Measurements from ENCODE around the gene ZNF697.
"Not testable (repeated sequence)": the region's sequence is repeated elsewhere in the genome, so short reads cannot be mapped to it uniquely, and the experiment has no call there.

Gene ZNF697

DNA sequence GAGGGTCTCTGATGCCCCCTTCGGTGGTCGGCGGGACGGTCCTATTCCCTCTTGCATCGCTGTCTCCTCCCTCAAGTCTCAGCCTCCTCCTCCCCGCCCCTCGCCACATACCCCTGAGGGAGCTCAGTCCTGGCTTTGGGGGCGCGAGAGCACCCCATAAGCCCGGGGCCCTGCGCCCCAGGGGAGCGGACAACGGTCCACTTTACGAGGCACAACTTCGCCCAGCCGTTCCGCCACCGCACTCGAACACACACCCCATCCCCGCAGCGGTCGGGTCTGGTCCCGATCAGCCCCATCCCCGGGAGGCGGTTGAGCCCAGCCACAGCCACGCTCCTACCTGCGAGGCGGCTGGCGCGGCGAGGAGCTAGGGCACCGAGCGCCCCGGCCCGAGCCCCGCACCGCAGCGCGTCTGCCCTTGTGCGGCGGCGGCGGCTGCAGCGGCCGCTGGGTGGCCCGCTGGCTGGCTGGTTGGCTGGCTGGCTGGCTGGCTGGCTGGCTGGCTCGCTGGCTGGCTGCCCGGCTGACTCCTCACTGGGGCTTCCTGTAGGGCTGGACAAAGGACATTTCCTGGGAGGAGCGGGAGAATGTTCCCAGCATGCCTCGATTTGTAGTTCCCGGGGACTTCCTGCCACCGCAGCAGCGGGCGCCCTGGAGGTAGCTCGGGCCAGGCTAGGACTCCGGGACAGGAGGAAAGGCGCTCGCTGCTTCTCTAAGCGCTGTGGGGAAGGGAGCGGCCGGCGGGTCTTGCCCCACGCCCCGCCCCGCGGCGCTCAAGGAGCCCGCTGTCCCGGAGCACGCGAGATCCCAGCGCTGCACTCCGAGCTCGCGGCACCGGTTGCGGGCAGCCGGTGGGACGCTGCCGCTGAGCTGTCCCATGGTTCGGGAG lies at the start of gene ZNF697:
Gene ZNF697 (minus strand): TSS at position 533 of the 886 bp plus-strand sequence. CDS start 22,166 bp downstream, outside the sequence.
- DNase-seq: peak; percentile 72 to 92

DNA sequence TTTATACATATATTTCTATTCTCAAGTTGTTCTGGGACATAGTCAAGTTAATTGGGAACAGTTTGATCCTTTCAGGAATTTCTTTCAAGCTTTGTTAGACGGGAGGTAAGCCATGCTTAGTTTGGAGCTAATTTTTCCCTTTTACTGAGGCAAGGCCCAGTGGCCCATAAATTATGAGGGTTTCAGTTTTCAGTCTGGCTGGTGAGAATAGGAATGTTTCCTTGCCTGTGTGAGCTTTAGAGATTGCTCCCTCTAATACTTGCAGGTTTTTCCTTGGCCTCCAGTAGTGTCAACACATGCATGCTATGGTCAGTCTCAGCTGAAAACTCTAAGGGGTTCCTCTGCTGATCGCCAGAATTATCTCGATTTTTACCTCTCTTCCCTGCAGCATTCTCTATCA lies 49.5 kb upstream of the ZNF697 start:
- no peak for DNase-seq

DNA sequence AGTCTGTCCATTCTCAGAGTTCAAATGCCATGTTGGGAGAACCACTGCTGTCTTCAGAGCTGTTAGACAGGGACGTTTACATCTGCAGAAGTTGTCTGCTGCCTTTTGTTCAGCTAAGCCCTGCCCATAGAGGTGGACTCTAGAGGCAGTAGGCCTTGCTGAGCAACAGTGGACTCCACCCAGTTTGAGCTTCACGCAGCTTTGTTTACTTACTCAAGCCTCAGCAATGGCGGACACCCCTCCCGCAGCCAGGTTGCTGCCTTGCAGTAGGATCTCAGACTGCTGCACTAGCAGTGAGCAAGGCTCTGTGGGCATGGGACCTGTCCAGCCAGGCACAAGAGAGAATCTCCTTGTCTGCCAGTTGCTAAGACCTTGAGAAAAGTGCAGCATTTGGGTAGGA lies 48.8 kb upstream of the ZNF697 start:
- DNase-seq: not testable (repeated sequence)

DNA sequence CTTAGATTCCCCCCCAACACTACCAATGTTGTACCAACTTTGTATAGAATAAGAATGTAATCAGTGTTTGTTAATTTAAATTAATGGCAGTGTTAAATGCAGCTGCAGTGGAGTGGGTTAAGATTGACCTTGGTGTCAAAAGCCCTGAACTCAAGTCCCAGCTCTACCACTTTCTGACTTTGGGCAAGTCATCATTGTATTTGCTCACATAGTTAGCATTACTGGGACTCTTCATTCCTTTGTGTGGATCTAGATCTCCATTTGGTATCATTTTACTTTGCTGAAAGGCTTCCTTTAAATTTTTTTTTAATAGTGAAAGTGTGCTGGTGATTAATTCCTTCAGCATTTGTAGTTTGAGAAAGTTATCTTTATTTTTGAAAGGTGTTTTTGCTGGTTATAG lies 41.4 kb upstream of the ZNF697 start:
- no peak for DNase-seq

DNA sequence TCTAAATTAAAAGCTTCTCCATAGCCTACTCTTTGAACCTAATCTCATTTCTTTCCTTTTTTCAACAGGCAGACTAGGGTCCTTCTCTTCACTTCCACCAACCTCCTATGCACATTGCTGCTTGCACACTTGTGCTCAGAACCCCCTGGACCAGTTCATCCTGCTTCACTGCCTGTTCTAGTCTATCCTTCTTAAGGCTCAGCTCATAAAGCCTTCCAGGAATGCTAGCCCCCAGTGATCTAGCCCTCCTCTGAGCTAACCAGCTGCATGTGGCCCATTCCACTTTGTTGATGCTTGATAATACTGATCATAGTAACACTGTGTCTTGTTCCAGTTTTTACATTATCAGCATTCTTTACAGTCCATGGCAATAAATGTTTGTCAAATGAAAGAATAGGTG lies 40.7 kb upstream of the ZNF697 start:
- DNase-seq: no peak

DNA sequence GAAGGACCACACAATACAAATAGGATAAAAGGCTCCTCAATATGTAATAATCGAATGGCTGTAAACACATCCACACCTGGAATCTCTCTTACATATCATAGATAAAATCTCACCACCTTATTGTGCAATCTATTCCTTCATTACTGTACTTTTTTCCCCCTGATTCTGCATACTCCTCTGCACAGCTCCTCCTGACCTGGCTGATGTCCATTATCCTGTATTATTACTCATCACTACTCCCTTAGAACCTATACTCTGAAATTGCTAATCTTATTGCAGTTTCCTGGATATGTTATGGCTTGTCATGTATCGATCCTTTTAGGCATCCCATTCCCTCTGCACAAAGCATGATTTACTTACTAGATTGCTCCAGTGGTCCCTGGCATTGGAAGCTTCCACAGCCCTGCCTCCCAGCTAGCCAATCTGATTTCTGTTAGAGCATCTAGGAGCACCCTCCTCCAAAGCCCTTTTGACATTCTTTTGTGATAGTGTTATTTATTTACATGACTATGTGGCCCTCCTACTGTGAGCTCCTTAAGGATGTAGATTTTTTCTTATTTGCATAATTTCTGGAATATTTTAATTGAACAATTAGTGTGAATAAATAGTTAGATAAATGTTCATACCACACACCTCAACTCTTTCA lies 39.5 kb upstream of the ZNF697 start:
- no peak for DNase-seq

DNA sequence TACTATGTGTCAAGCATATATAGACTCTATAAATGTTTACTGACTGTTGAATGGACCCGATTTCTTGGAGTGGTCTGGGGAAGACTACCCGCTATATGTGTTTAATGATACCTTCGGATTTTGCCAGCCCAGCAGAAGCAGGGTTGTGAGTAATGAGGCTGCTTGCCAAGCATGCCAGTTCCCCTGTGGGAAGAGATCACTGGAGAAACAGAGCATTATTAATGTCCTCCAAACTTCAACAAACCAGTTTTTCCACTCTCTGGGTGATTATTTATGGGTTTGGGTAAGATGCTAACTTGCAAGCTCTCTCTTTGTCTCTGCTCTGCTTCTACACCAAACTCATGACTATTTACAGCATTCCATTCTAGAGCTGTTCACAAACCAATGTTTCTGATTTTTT lies 38.6 kb upstream of the ZNF697 start:
- no peak for DNase-seq

DNA sequence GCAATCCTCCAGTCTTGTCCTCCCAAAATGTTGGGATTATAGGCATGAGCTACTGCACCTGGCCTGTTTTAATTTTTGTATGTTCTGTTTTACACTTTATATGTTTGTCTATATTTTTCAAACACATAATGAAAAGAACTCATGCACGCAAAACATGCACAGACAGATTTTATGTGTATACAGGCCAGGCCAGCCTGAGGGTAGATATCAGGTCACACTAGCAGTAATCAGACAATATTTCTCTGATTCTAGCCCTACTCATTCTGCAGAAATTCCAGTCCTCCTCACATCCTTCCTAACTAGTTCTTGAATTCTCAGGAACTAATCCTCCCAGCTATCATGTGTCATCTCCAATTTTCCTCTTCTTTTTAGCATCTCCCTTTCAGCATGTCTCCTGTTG lies 35.8 kb upstream of the ZNF697 start:
- no peak for DNase-seq

DNA sequence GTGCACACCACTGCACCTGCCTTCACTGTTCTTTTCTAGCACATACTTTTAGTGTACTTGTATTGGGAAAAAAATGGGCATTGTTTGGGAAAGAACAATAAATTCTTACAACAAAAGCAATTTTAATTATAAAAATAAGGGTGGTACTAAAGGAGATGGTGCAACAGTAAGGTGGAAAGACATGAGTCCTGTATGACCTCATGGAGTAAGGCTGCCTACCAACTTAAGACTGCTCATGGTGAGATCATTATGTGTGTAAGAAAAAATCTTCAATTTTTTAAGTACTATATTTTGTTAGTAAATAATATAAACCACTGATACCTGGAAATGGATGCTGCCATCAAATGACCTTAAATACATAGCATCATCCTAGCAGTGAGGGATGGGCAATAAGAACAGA lies 34.1 kb upstream of the ZNF697 start:
- no peak for DNase-seq

DNA sequence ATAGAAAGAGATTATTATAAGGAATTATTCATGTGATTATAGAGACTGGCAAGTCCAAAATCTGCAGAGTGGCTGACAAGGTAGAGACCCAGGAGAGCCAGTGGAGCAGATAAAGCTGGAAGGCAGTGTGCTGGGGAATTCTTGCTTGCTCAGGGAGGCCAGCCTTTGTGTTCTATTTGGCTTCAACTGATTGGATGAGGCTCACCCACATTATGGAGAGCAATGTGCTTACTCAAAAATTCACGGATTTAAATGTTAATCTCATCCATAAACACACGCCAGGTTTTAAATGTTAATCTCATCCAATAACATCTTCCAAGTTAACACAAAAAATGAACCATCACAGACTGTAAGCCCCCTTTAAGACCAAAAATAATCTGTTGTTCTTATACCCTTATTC lies 33.5 kb upstream of the ZNF697 start:
- no peak for DNase-seq

DNA sequence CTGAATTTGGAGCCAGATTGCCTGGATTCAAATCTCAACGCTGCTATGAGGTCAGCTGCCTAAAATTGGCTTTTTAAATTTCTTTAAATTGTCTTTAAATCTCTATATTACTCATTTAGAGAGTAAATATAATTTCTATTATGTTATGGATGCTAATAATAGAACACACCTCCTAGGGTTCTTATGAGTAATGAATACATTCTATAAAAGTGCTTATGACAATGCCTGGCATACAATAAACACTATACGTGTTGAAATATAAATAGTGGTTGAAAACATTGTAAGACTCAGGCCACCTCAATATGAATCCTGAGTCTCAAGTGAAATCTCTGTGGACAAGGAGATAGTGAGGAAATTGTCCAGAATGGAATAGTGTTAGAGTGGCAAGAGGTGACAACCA lies 32.7 kb upstream of the ZNF697 start:
- DNase-seq: no peak

DNA sequence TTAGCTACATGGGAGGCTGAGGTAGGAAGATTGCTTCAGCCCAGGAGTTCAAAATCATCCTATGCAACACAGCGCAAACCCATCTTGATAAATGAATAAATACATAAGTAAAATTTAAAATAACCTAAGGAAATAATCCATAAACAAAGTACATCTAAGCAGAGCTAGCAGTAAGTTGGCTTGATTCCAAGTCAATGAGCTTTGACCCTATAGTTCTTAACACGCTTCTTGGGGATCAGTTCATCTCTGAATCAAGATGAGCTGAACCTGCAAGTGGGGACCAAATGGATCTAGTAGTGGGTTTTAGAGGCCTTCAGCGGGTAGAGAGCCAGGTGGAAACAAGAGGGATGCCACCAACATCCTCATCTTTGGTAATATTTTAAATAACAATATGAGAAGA lies 32.1 kb upstream of the ZNF697 start:
- no peak for DNase-seq

DNA sequence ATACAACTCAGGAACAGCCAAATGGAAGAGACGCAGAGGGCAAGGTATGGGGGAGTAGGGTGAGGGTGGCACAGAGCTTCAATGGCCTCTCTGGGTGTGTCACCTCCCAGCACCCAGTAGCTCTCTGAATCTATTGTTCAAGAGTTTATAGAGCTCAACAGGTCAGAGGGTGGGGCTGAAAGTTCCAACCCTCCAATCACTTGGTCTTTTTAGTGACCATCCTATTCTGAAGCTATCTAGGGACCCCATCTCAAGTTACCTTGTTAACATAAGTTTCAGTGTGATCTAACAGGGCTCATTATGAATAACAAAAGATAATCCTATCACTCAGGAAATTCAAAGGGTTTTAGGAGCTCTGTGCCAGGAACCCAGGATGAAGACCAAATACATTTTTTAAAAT lies 31.2 kb upstream of the ZNF697 start:
- DNase-seq: no peak

DNA sequence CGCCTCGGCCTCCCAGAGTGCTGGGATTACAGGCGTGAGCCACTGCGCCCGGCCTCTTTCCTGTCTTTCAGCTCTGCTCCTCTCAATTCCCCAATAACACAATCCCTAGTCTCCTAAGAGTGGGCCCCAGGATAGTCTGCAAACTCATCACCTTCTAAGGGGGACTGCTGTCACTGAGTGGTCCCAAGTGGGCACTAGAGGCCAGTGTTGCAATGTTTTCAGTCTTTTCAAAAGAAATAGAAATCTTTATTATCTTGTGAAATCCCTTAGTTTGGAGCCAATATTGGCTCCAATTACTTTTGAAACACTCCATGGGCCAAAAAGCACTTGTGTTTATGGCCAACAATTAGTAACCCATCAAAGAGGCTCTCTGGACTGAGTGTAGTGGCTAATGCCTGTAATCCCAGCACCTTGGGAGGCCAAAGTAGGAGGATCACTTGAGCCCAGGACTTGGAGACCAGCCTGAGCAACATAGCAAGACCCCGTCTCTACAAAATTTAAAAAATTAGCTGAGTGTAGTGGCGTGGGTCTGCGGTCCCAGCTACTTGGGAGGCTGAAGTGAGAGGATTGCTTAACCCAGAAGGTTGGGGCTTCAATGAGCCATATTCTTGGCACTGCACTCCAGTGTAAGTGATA lies 28.6 kb upstream of the ZNF697 start:
- no peak for DNase-seq

DNA sequence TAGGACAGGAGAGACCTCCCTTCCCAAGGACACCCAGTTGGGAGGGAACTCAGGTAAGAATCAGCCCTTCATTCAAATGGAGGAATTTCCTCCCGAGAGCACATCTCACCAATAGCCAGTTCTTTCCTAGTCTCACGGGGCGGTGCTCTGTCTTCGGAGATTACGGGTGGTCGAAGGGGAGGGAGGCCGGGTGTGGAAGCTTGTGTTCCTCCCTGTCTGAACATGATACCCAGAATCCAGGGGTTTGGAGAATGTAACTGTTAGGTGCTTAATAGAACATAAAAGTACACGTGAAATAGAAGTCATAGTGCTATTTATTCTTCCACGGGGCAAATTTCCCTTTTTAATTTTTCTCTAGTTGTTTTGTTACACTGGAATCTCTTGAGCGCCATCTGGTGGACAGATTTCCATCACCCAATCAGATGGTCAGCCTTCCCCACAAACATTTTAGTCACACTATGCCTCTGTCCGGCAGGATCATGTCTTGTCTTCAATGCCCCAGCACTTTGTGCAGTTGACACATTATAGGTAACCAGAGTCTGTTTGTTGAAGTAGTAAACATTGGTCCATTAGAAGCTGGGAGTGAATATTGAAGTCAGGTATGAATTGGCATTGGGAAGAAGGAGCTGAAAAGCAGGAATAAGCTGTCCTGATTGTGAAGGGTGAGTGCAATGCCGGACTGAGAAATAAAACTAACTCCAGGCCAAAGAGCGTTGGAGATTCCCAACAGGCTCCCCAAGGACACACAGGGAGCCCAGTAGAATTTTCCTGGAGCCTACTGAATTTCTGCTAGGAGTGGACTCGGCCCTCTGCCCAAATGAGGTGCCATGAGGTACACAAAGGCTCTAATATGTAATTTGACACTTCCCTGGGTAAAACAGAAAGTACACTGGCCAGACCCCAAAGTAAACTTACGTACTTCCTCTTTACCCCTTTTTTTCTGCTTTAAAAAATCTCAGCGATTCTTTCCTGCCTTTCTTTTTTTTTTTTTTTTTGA lies 27.6 kb upstream of the ZNF697 start:
- DNase-seq: peak; percentile 11 to 53

DNA sequence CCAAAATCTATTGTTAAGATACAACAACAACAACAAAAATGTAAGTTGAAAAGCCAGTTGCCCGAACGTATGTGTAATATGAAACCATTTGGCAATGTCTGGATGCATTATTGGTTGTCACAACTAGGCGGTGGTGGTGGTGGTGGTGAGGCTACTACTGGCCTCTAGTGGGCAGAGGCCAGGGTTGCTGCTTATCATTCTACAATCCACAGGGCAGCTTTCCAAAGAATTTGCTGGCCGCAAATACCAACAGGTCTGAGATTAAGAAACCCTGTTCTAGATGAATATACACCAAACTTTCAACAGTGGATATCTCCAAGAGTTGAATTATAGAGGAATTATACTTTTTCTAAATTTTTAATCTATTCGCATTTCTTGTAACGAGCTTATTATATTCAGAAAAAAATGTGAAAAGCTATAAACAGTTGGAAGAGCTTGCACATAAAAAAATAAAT lies 26.8 kb upstream of the ZNF697 start:
- no peak for DNase-seq

DNA sequence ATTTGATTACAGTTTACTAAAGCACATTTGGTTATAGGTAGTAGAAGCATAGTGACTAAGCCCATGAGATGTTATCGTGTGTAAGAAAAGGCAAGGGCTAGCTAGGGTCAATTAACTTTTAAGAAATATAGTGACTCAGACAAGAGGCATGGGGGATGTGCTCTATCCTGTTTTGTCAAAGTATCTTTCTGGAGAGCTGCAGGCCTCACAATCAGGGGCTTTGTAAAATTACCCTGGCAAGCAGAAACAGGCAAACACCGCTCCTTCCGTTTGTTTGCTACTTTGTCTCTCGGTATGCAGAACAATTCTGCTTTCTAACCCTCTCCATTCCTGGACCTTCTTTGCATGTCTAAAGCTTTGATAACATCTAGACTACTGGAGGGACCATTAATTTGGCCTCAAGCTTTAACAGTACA lies 26.1 kb upstream of the ZNF697 start:
- DNase-seq: no peak

DNA sequence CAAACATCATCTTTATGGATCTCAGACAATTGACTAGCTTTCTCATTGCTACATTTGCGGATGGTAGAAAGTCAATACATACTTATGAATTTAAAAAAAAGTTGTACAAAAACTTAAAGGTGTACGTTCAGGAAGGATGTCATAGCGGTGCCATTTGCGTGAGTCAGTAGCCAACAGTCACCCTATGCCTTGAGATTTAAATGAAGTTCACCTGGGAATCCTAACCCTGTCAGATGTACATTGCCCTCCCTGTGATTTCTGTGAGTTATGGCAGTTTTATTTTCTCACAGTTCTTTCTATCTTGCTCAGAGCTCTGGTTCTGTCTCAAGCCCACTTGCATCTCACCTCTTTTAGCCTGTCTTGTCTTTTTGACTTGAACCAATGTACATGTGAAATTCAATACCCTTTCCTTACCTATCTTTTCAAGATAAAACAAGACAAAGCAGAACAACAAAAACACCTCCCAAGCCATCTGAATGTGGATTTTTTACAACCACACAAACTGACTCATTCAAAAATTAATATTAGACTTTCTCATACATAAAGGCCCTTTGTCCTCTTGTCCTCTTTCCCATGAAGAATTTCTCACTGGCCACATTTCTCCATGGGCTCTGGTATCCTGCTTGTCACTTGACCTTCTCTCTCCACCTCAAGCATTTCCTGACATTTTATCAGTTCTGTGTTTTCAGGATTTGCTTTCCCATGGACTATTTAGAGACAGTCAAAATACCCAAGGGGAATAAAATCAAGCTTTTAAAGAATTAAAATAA lies 25.3 kb upstream of the ZNF697 start:
- no peak for DNase-seq

DNA sequence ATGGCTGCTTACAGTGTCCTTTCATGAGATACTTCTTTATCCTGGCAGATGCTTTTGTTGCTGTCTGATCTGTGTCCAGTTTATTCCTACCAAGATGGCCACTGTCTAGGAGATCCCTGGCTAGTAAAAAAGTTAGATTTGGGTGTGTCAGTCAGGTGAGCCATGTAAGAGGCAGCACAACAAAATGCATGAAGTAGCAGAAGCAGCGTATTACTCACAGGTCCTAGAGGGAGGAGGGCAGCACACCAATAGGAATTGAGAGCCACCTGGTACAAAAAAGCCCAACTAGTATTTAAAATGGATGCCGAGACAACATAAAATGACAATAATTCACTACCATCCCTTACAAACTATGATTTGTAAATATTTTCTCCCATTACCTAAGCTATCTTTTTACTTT lies 22.8 kb upstream of the ZNF697 start:
- no peak for DNase-seq

DNA sequence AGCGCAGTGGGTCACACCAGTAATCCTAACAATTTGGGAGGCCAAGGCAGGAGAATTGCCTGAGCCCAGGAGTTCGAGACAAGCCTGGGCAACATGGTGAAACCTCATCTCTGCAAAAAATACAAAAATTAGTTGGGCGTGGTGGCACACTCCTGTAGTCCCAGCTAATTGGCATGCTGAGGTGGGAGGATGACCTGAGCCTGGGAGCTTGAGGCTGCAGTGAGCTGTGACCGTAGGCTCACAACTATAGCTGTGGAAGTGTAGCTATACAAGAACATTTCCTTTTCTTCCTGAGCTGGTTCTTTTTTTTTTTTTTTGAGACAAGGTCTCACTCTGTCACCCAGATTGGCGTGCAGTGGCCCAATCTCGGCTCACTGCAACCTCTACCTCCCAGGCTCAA lies 19.1 kb upstream of the ZNF697 start:
- no peak for DNase-seq

DNA sequence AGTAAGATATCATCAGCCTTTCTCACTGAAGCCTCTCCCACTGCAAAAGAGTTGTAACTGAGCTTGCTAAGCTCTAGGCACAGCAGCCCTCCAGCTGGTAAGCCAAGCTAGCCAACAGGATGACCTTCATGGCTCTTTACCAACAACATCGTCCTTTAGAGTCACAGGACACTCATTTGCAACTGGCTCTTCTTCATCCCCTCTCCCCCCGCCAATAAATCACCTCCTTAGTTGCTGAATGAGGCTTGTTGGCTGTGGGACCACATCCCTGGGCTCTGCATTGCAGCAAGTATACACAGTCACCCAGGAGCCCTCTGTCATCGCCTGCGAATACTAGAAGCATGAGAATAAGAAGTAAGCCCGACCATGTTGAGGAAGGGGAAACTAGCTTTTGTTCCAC lies 16.0 kb upstream of the ZNF697 start:
- no peak for DNase-seq

DNA sequence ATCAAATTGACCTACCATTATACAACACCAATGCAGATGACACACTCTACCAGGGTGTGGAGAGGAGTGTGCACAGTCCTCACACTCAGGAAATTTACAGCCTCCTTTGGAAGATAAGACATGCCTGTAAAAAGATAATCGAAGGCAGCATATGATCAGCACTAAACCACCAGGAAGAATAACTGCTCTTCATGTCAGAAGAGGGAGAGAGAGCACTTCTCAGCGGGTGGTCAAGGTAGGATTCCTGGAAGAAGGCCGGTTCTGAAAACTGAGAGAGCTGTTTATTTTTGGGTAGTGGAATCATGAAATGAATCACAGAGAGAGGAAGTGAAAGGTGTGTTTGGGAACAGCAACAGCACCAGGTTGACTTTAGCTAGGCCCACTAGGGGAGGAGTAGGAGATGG lies 14.0 kb upstream of the ZNF697 start:
- DNase-seq: no peak

Measured in NCI-H187 (cell line).